Right ventricle myocardium superior (tissue), 1 donor: ENCODE data around the gene SAMD9. TPM values are rescaled to one million over a fixed set of nuclear protein-coding genes. Genes with fewer than 3 reads are reported as not detected.

ENCODE experiments used
- ATAC-seq: fragments of 200-7000 bp; cut with Tn5 transposase; one replicate; pipeline ENCODE4 v1.9.1; 2020; ENCODE audit warnings: mild to moderate bottlenecking; ENCODE audit not compliant: poor library complexity
- DNase-seq: peaks from one replicate; pipeline ENCODE4 v3.0.0-alpha.2; 2020
- intact Hi-C: fragments of 100-400 bp; cut with DNase I; formaldehyde crosslinking; loops from one replicate; pipeline ENCODE4 v1.11.2; 2022
- long read RNA-seq: library from polyadenylated mRNA; unstranded; transcript quantifications from one replicate; pipeline ENCODE4 v2.0.0, GENCODE V29; 2021
- total RNA-seq: library from RNA; stranded (reverse); fragmentation: NEBNext Ultra II Directional; extraction: Animal tissue kit (Norgen Biotek cat#: 25700); gene quantifications from one replicate; pipeline ENCODE4 v1.2.1, GENCODE V29; 2021
- donor health status: DM: no; HTN: yes; CAD: no; lungs with severe emphysema.

Gene SAMD9
- total RNA-seq, result 2.7 TPM
- long read RNA-seq, full-length matches to known transcripts, result 1 of 2 reads
- long read RNA-seq, partial matches to known transcripts, result 0 of 2 reads
- long read RNA-seq, other reads (novel, unspliced or antisense), result 1 of 2 reads

DNA sequence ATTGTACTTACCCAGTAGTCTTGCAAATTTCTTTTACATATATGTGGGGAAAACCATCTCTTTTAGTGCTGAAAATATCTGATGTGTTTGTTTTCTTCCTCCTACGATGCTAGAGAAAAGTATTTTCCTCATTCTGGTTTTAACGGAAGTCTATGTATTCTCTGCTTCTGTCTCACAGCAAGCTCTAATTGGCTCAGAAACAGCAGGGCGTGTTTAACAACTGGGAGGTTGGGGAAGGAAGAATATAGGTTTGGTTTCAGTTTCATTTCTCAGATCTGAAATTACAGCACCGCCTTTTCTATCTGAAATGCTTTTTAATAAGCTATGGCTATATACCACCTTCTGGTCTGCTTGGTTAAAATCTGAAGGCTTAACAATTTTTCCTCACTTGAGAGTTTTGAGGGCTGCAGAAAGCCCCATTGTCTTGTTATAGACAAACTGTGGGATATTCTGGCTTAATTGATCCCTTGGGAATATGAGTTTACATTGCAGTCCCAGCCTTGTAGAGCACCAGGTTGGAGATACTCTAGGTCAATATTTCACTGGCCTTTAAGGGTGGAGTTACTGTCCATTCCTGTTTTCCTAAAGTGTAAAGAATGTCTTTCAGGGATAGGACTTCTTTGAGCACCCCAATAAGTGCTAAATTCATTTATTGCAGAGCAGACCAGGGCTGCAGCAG, at the start of gene SAMD9:
Gene SAMD9, minus strand, starts transcription at position 128 of the 679 bp plus-strand sequence. CDS start 11,882 bp downstream, outside the sequence.
- peak; percentile 89 for ATAC-seq
- no peak for DNase-seq
- intact Hi-C loops, result no loop called here

DNA sequence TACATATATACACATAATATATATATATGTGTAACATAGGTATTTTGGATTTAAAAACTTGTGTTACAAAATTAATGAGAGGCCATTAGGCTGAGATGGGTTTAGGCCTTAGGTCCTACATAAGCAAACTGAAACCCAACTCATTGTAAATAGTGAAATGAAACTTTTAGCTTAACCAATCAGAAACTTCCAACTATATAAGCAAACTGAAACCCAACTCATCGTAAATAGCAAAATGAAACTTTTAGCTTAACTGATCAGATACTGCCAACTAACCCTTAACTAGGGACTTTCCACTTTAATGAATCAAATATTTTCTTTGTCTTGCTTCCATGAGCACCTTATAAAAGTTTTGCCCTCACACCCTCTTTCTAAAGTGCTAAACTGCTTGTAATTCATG, 47.7 kb upstream of the SAMD9 start:
- no peak for ATAC-seq
- DNase-seq, result no peak
- intact Hi-C loops, result no loop called here

GRCh38 chr7:93164766-93165165, 47.0 kb upstream of the SAMD9 start:
- ATAC-seq, result no peak
- DNase-seq, result no peak
- intact Hi-C loops, result no loop called here

DNA sequence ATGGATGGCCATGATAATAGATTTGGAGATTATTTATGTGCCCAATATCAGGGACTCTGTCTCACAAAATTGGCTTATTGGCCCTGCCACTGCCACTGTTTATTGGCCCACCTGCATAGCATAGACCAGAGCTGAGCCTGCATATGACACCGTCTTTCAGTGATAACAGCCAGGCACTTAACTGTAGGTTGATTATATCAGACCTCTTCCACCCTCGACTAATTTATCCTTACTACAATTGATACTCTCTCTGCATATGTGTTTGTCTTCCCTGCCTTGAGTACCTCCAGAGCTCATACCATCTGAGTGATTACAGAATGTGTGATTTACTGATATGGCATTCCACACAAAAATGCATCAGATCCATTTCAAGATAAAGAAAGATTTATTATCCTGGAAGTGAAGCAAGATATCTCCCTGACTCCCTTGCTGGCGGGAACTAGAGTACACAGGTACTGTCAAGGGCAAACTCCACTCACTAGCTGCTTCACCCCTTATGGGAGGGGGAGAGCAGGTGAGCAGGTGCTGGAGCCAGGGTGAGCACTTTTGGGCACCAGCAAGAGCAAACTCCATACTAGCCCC, 43.5 kb upstream of the SAMD9 start:
- intact Hi-C loops, result no loop called here
- ATAC-seq (no peak), DNase-seq (no peak)

- no peak for DNase-seq
- ATAC-seq, result no peak
- intact Hi-C loops, result no loop called here
Observed at GRCh38 chr7:93160410-93160809, 42.6 kb upstream of the SAMD9 start.

DNA sequence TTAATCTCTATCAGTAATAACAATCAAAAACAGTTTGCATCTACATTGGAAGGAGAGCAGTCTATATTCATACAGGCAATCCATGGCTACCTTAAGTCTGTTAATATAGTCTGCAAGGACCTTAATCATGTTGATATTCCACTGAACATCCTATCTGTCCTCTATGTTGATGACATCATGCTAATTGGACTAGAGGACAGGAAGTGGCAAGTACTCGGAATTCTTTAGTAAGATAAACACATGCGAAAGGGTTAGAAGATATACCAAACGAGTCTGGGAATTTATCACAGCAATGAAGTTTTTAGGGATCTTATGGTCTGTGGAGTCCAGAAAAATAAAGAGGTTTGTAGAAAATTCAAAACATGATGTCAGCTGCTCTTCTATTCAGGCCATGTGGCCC, 41.7 kb upstream of the SAMD9 start:
- no peak for DNase-seq
- no peak for ATAC-seq
- intact Hi-C loops, result no loop called here

GRCh38 chr7:93156884-93157283, 39.1 kb upstream of the SAMD9 start:
- no peak for ATAC-seq
- intact Hi-C loops, result no loop called here
- DNase-seq, result no peak

GRCh38 chr7:93150200-93150835, 32.5 kb upstream of the SAMD9 start:
- intact Hi-C loops, result no loop called here
- DNase-seq, result no peak
- ATAC-seq, result no peak

- intact Hi-C loops, result no loop called here
Observed at GRCh38 chr7:93148727-93149126, 30.9 kb upstream of the SAMD9 start.

GRCh38 chr7:93148144-93148543, 30.4 kb upstream of the SAMD9 start, which contains the start of gene SAMD9L:
TSS of gene SAMD9L (minus strand) at chr7:93148385. CDS start at chr7:93135971, 12,414 bp downstream.
- DNase-seq, result no peak
- peak; percentile 79 for ATAC-seq
- intact Hi-C loops, result no loop called here

More at GRCh38 chr7:93148727-93149126, 30.9 kb upstream of the SAMD9 start:
- ATAC-seq, result no peak
- no peak for DNase-seq

GRCh38 chr7:93147363-93147762, 29.6 kb upstream of the SAMD9 start:
- ATAC-seq (peak; percentile 89), DNase-seq (no peak)
- intact Hi-C loops, result no loop called here

DNA sequence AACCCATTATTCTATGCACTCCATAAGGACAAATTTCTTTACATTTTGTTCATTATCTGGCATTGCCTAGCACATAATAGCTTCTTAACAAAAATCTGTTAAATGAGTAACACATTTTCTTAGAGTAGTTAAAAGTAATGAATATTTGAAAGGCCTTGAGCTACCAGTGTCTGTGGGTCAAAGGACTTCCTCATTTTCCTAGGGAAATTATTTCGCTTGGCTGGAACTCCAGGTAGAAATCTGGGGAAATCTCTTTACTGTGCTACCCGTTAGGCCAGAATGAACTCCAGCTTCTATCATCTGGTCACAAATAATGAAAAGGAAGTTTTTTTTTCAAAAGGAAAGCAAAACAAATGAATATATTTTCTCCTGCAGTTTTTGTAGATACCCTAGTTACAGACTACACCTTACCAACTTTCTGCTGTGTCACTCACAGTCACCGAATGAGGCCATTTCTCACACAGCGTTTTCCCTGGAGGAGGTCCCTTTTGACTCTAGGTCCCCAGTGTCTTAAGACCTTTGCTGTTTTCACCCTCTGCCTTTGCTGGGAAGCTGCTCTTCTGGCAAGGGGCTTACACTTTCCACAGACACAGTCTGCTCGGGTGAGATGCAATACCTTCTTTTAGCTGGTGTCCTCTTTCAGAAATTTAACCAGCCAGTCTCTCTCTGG, 28.8 kb upstream of the SAMD9 start:
- DNase-seq, result no peak
- intact Hi-C loops, result no loop called here
- ATAC-seq, result no peak

DNA sequence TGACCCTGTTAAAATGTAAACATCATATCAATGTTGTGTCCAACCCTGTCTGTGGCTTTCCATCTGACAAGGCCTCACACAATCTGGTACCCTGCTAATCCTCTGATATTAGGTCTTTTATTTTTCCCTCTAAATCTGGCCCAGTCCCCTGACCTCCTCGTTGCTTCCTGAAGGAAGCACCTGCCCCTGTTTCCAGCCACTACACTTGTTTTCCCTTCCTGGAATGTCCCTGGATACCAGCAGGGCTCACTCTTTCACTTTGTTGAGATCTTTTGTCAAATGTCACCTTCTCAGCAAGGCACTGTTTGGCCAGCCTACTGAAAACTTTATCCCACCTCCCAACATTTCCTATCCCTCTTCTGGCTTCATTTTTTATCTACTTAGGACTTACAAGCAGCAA, 28.3 kb upstream of the SAMD9 start:
- intact Hi-C loops, result no loop called here
- no peak for DNase-seq
- ATAC-seq, result no peak

DNA sequence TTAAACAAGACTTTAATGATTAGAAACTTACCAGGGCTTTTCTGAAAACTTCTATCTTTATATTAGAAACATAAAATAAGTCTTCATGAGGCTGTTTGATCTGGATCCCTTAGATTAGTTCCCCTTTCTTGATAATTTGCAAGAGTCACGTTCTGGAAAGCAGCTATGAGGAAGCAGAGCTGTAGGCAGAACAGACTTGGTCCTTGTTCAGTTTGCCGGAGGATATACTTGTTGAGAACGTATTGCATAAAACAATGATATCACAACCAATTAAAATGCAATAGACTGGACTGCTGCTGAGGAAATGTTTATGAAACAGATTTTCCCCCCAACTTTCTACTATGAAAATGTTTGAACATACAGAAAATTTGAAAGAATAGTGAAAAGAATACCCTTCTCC, 27.6 kb upstream of the SAMD9 start:
- no peak for ATAC-seq
- DNase-seq, result no peak
- intact Hi-C loops, result no loop called here

DNA sequence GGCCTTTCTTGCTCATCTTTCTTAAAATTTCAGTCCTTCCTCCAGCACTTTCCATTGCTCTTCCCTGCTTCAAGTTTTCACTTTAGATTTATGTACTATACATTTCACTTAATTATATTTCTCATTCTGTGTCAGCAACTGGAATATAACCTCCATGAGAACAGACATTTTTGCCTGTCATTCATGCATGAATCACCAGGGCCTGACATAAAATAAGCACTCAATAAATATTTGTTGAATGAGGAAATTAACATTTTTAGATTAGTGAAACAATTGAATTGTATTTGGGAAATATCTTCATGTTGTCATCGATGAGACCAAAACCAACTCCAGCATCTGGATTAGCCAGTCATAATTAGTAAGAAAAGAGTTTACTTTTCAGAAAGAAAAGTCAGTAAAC, 24.3 kb upstream of the SAMD9 start:
- intact Hi-C loops, result no loop called here
- ATAC-seq (no peak), DNase-seq (no peak)

GRCh38 chr7:93140582-93141191, 22.9 kb upstream of the SAMD9 start:
- intact Hi-C loops, result no loop called here
- no peak for DNase-seq
- ATAC-seq, result no peak

DNA sequence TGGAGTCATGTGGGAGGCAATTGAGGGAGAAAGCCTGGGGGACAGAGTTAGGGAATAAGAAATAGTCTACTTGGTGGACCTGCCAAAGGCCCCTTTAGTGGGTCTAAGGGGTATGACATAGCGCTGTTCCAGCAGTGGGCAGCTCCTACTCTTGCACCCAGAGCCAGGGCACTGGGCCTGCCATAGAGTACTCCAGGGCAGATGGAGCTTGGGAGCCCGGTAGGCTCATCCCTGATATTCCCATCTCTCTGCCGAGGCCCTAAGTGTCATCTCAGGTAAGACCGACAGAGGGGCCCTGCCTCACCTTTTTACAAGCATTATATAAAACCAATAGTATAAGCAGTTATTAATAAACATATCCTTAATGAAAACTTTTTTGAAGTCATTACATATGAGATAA, 20.8 kb upstream of the SAMD9 start:
- intact Hi-C loops, result no loop called here
- no peak for DNase-seq
- no peak for ATAC-seq

- intact Hi-C loops, result no loop called here
- ATAC-seq, result no peak
- no peak for DNase-seq
Observed at GRCh38 chr7:93133005-93133404, 15.2 kb upstream of the SAMD9 start.

- intact Hi-C loops, result no loop called here
- ATAC-seq (no peak), DNase-seq (no peak)
Observed at GRCh38 chr7:93132216-93132615, 14.4 kb upstream of the SAMD9 start.
